ENCODE measurements around the gene NAA30. TPM values are rescaled to one million over a fixed set of nuclear protein-coding genes. Genes with fewer than 3 reads are reported as not detected.

The NAA30 gene
- polyA plus RNA-seq, 1 experiment = 7.0 TPM

DNA sequence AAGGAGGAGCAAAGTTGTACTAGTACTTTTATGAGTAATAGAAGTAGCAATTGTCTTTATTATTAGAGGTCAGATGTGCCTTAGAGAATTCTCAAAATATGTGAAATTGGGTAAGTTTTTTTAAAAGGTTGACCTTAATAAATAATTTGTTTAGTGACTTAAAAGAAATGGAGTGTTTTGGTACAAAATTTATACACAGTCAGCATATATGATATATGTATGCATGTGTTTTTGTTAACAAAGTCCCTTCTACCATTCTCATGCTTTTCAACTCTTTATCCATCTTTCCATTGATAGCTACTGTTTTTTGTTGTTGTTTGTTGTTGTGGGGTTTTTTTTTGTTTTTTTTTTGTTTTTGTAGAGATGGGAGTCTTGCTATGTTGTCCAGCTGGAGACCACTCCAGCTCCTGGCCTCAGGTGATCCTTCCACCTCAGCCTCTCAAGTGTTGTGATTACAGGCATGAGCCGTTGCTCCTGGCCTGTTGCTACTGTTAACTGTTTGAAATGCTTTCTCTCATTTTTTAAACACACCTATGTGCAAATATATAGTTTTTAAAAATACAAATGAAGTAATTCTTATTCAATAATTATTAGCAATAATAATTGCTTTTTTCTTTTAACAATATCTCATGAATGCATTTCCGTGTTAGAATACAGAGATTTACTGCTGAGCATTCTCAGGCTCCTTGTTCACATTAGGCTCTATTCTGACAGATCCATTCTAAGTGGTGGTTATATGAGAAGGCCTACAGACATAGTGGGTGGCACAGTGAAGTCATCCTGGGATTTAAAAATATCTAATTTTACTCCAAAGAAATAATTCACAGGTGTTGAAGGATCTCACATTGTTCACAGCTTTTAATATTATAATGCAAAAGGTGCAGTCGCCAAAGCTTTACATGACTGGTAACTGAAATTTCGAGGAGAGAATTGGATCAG, 10.4 kb downstream of the NAA30 start:
- peaks cover 5% of the 10 kb centered on the region for H3K36me3 ChIP-seq (ENCODE audit: control insufficient read depth, insufficient read depth, low read length)
- CTCF ChIA-PET = interaction anchor here (0.5 to 1.5 kb wide), 3 partner anchors 10 to 999 kb away, joined by 3 to 5 read pairs (median 3); partner anchors contain the start of gene NAA30

GRCh38 chr14:57401501-57401900, 11.1 kb downstream of the NAA30 start:
- H3K27me3 ChIP-seq (ENCODE audit: control insufficient read depth, insufficient read depth, low read length) = no peaks in the 10 kb centered on the region
- DNase-seq (ENCODE audit: low read depth) = no peak
- H3K36me3 ChIP-seq (ENCODE audit: control insufficient read depth, insufficient read depth, low read length) = peaks cover 5% of the 10 kb centered on the region
- no peak overlapping the region for H3K4me3 ChIP-seq (ENCODE audit: low read depth, low read length)
- TF ChIP-seq CTCF (IDR thresholded peaks at IDR 0.05; ENCODE audit: insufficient read depth, low read depth, low read length) = no peak
- CTCF ChIA-PET = interaction anchor here (0.5 to 1.5 kb wide), 3 partner anchors 11 to 654 kb away, joined by 3 to 5 read pairs (median 3); partner anchors contain the start of gene NAA30
- POLR2A ChIA-PET = interaction anchor here (1.9 kb wide), 1 partner anchor 11 kb away, joined by 9 read pairs; the partner anchor contains the start of gene NAA30

More for the DNA sequence above, 10.4 kb downstream of the NAA30 start:
- TF ChIP-seq CTCF (IDR thresholded peaks at IDR 0.05; ENCODE audit: insufficient read depth, low read depth, low read length) = no peak
- Histone ChIP-seq H3K27me3 (ENCODE audit: control insufficient read depth, insufficient read depth, low read length) (no peaks in the 10 kb centered on the region), H3K4me3 (ENCODE audit: low read depth, low read length) (no peak overlapping the region)
- POLR2A ChIA-PET = interaction anchor here (1.9 kb wide), 1 partner anchor 10 kb away, joined by 9 read pairs; the partner anchor contains the start of gene NAA30
- no peak for DNase-seq (ENCODE audit: low read depth)

- POLR2A ChIA-PET = interaction anchor here (1.9 kb wide), 1 partner anchor 12 kb away, joined by 9 read pairs; the partner anchor contains the start of gene NAA30
- no peak overlapping the region for H3K4me3 ChIP-seq (ENCODE audit: low read depth, low read length)
Observed at GRCh38 chr14:57402173-57402852, 11.9 kb downstream of the NAA30 start.

DNA sequence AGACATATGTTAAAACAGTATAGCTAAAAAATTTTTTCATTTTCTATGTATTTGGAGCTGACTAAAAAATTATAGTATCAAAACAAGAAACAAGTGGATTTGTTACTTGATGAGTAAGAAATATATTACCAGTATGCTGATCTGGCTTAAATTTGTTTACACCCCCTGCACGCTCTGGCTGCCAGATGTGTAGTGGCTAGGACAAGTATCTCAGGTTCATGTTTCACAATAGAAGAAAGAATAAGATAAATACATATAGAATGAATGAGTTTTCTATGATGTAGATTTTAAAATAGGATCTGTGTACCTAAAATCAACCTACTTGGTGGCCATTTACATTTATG, 13.1 kb downstream of the NAA30 start:
- POLR2A ChIA-PET = interaction anchor here (0.7 kb wide), 1 partner anchor 10 kb away, joined by 7 read pairs; no protein-coding TSS in a partner anchor
- no peaks in the 10 kb centered on the region for H3K27me3 ChIP-seq (ENCODE audit: control insufficient read depth, insufficient read depth, low read length)
- CTCF ChIA-PET = no interaction called here
- no peak for TF ChIP-seq CTCF (IDR thresholded peaks at IDR 0.05; ENCODE audit: insufficient read depth, low read depth, low read length)
- no peak overlapping the region for H3K4me3 ChIP-seq (ENCODE audit: low read depth, low read length)
- no peak for DNase-seq (ENCODE audit: low read depth)
- H3K36me3 ChIP-seq (ENCODE audit: control insufficient read depth, insufficient read depth, low read length) = peaks cover 5% of the 10 kb centered on the region

More at GRCh38 chr14:57402173-57402852, 11.9 kb downstream of the NAA30 start:
- Histone ChIP-seq H3K36me3 (ENCODE audit: control insufficient read depth, insufficient read depth, low read length) (peaks cover 5% of the 10 kb centered on the region), H3K27me3 (ENCODE audit: control insufficient read depth, insufficient read depth, low read length) (no peaks in the 10 kb centered on the region)
- DNase-seq (ENCODE audit: low read depth) = no peak
- CTCF ChIA-PET = interaction anchor here (0.8 to 1.5 kb wide), 2 partner anchors 12 to 653 kb away, joined by 3 to 5 read pairs; partner anchors contain the start of gene NAA30
- TF ChIP-seq CTCF (IDR thresholded peaks at IDR 0.05; ENCODE audit: insufficient read depth, low read depth, low read length) = no peak

DNA sequence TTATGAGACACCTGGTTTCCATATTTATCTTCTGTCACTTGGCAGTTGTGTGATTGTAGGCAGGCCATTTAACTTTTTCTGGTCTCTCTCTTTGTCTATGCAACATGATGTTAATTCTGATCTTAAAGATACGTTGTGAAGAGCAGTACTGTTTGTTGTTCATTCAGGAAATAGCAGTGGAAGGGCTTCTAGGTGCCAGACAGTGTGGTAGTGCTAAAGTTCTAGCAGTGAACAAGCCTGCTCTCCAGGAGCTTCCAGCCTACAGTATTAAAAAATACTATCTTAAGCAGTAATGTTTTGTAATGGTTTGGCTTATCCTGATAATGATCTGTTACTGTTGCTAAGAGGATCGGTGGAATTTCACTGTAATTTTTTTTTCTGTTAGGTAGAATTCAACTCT, 15.2 kb downstream of the NAA30 start:
- Histone ChIP-seq H3K36me3 (ENCODE audit: control insufficient read depth, insufficient read depth, low read length) (peaks cover 4% of the 10 kb centered on the region), H3K4me3 (ENCODE audit: low read depth, low read length) (no peak overlapping the region), H3K27me3 (ENCODE audit: control insufficient read depth, insufficient read depth, low read length) (no peaks in the 10 kb centered on the region)
- no peak for TF ChIP-seq CTCF (IDR thresholded peaks at IDR 0.05; ENCODE audit: insufficient read depth, low read depth, low read length)
- ChIA-PET CTCF (no interaction called here), POLR2A (no interaction called here)
- no peak for DNase-seq (ENCODE audit: low read depth)

Data from BJ (cell line).